Measurements from ENCODE around the gene TBC1D3C.
"Not testable (repeated sequence)": the region's sequence is repeated elsewhere in the genome, so short reads cannot be mapped to it uniquely, and the experiment has no call there.

TBC1D3C gene

GRCh38 chr17:38068534-38068933, at the start of gene TBC1D3C:
TBC1D3C (minus strand) TSS chr17:38068634; CDS start chr17:38067066, 1,568 bp downstream.
- DNase-seq (ENCODE audit: low spot score), result not testable (repeated sequence)

GRCh38 chr17:38099262-38099661, 30.8 kb upstream of the TBC1D3C start:
- DNase-seq (ENCODE audit: low spot score), result not testable (repeated sequence)

GRCh38 chr17:38094059-38094694, 25.7 kb upstream of the TBC1D3C start:
- not testable (repeated sequence) for DNase-seq (ENCODE audit: low spot score)

- DNase-seq (ENCODE audit: low spot score), result not testable (repeated sequence)
Measured at GRCh38 chr17:38088120-38088519, 19.7 kb upstream of the TBC1D3C start.

- DNase-seq (ENCODE audit: low spot score), result not testable (repeated sequence)
Measured at GRCh38 chr17:38087344-38087743, 18.9 kb upstream of the TBC1D3C start.

All from activated CD4-positive, alpha-beta T cell treated with anti-CD3 and anti-CD28 coated beads, Interleukin-2, Interleukin-4, amounts not matched to agents 100 ng/mL and 50 ng/mL, durations not matched to agents 16 hours and 8 hours (primary cell).